GM18507 (cell line): ENCODE results near the gene MAEA.

Experiments
- DNase-seq: peaks from one replicate; pipeline ENCODE4 v3.0.0; 2011; ENCODE audit warnings: low read depth; ENCODE audit not compliant: insufficient read length; ENCODE audit errors: extremely low spot score
- FAIRE-seq: peaks from 2 replicates; lab custom pipeline; 2011; peaks lifted over from hg19 to GRCh38; lab: Jason Lieb, UNC

Gene MAEA

DNA sequence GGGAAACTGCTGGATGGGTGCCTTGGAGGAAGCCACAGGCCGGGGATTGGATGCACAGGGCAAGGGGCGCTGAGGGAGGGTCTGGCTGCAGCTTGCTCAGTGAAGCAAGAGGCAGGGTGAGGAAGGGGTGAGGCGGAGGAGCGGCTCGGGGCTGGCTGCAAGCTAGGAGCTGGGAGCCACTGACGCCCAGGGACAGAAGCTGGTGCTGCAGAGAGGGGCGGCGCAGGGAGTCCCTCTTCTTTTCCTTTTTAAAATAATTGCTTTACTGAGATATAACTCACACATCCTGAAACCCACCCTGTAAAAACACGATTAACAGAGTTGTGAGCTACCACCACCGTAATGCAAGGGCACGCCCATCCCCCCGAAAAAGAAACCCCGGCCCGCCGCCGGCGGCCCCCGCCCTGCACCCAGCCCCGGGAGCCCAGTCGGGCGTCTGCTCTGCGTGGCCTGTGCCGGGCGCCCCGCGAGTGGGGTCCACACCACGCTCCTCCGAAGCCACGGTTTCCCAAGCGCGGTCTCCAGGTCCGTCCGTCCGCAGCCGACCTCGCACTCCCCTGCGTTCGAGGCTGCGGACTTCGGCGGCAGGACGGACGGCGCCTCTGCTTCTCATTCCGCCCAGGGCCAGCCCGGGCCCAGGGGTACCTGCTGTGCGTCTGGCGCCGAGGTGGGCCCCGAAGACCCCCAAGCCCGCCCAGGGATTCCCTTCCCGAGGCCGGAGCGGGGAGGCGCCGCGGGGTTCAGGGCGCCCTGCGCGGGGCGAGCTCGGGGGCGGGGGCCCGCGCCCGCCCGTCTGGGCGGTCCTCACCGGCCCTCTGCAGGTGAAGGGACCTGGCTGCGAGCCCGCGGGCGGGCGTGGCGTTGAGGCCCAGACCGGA is 56.5 kb downstream of the MAEA start:
- DNase-seq (no peak), FAIRE-seq (no peak)

- peak; percentile 100 for DNase-seq
- FAIRE-seq, result peak; percentile 98
These were observed 57.2 kb downstream of the MAEA start, which contains the start of gene UVSSA for GRCh38 chr4:1346781-1347409. Gene UVSSA, plus strand, starts transcription at chr4:1347208. Its CDS starts 884 bp downstream, at chr4:1348092.

DNA sequence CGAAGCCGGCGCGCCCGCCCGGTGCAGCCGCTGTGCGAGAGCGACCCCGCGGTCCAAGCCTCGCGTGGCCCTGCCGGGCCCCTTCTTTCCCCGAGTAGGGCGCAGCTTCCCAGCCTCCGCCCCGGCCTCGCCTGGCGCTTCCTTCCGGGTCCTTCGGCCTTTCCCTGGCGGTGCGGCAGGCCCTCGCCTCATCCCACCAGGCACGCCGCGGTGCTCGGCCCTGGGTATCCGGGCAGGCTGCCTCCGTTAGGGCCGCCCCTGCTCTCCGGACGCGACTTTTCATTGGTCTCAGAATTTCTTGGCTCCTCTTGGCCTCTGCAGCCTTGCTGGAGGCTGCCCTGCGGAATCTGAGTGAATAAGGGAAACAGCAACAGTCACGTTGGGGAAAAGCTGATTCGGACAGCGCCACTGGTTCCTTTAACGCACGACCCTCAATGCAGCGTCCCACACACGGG is 57.7 kb downstream of the MAEA start:
- DNase-seq, result peak; percentile 46
- peak; percentile 74 for FAIRE-seq

DNA sequence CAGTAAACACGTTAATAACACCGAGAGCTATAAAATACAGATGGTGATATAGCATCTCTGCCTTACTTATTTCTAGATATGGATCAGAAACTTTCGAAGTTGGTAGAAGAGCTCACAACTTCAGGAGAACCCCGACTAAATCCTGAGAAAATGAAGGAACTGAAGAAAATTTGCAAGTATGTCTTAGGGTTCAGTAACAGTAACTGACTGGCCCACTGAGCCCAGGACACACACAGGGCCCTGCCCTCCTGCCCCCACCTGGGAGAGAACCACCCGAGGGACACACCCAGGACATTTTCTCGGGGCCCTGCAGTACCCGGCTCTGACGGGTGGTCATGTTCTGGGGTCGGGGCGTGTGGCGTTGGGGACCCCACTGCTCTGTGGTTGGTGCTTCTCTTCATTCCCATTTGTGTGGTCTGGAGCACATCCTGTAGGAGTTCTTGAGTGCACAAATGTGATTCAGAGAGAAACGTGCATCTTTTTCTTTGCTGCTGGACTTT is 58.4 kb downstream of the MAEA start:
- FAIRE-seq (no peak), DNase-seq (no peak)

- FAIRE-seq, result no peak
These were observed 59.1 kb downstream of the MAEA start for GRCh38 chr4:1348746-1349145.

GRCh38 chr4:1349359-1350168 is 59.9 kb downstream of the MAEA start:
- FAIRE-seq (no peak), DNase-seq (no peak)

More at GRCh38 chr4:1348746-1349145, 59.1 kb downstream of the MAEA start:
- no peak for DNase-seq

- FAIRE-seq (no peak), DNase-seq (no peak)
These were observed 60.5 kb downstream of the MAEA start for GRCh38 chr4:1350169-1350520.

DNA sequence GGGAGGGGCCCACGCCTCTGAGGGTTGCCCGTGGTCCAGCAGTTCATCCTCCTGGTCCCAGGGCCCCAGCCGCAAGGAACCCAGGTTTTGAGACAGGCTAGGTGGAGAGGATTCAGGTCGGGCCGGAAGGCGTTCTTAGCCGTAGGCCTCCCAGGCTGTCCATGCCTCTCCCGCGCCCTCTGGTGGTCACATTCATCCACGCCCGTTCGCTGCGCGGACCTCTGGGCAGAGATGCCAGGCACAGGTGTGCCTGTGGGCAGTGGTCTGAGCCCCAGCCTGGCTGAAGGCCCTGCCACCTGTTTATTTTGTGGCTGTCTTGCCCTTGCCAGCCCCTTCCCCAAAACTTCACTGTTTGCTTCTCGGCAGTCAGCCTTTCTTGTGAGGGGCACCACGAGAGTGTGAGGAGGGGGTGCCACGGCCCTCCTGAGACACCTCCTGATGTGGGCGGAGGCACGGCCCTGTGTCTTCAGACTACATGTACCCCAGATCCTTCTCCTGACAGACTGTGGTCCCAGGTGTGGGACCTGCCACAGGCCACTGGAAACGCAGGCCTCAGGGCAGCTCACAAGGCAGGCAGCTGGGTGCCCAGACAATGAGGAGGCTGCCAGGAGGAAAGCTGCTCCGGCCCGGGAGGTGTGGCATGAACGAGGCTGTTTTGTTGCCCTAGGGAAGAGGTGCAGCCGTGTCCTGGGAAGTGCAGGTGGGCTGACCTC is 62.3 kb downstream of the MAEA start:
- peak; percentile 76 for DNase-seq
- peak; percentile 94 for FAIRE-seq

DNA sequence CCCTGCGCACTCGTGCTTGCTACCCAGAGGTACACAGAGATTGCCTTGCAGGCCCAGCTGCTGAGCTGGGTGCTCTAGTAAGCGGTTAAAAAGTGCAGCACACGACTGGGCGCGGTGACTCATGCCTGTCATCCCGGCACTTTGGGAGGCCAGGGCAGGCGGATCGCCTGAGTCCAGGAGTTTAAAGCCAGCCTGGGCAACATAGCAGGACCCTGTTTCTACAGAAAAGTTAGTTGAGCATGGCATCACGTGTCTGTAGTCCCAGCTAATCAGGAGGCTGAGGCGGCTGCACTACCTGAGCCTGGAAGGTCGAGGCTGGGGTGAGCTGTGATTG is 62.8 kb downstream of the MAEA start:
- no peak for FAIRE-seq
- DNase-seq, result no peak

- FAIRE-seq (no peak), DNase-seq (no peak)
These were observed 63.7 kb downstream of the MAEA start for GRCh38 chr4:1353186-1354055.

GRCh38 chr4:1354136-1354982 is 64.7 kb downstream of the MAEA start:
- FAIRE-seq (no peak), DNase-seq (no peak)

GRCh38 chr4:1354983-1355275 is 65.2 kb downstream of the MAEA start:
- FAIRE-seq, result no peak
- no peak for DNase-seq

DNA sequence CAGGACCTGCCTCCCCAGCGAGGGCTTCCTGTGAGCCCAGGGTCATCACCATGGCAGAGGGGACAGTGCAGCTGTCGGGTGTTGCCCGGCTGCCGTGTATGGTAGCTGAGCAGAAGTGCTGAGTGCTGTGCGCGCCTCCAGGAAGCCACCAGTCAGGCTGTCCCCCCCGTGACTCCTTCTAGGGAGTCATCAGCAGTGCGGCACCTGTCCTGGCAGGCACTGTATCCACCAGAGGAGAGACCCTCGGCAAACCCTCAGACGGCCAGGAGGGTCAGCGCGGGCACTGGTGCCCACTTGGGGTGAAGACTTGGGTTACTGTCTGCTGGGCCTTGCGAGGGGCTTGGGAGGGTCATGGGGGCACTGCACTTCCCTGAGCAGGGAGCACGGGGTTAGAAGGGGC is 65.7 kb downstream of the MAEA start:
- FAIRE-seq (no peak), DNase-seq (no peak)

GRCh38 chr4:1356181-1356998 is 66.7 kb downstream of the MAEA start:
- FAIRE-seq (peak; percentile 12), DNase-seq (no peak)

- DNase-seq, result no peak
- FAIRE-seq, result no peak
These were observed 67.9 kb downstream of the MAEA start for GRCh38 chr4:1357356-1358248.
